ENCODE results near the gene LAMA1. TPM values are rescaled to one million over a fixed set of nuclear protein-coding genes. Genes with fewer than 3 reads are reported as not detected.

Gene LAMA1
- polyA plus RNA-seq, 1 donor from 2014 or later, result 10.3 TPM

GRCh38 chr18:6992761-6993160 lies 124.8 kb downstream of the LAMA1 start:
- Histone ChIP-seq H3K4me2 (ENCODE audit: low read length) (no peak overlapping the region), H3K27ac (ENCODE audit: low read length) (no peak overlapping the region), H3K9ac (ENCODE audit: low read length) (no peak overlapping the region), H3K4me3 (ENCODE audit: low read length) (no peak overlapping the region), H2AFZ (ENCODE audit: low read depth, low read length) (no peak overlapping the region), H3K36me3 (ENCODE audit: insufficient read depth, low read length) (no peaks in the 10 kb centered on the region), H3K9me3 (ENCODE audit: low read length) (no peaks in the 10 kb centered on the region), H3K9me2 (ENCODE audit: insufficient read depth, low read length) (no peaks in the 10 kb centered on the region), H3K79me2 (replicated peaks; ENCODE audit: insufficient read depth, low read length) (no peaks in the 10 kb centered on the region), H3K27me3 (ENCODE audit: insufficient read depth, low read depth, low read length) (no peaks in the 10 kb centered on the region), H3F3A (ENCODE audit: insufficient read depth, low read length, poor library complexity, severe bottlenecking) (no peaks in the 10 kb centered on the region), H4K20me1 (ENCODE audit: insufficient read depth) (no peaks in the 10 kb centered on the region)
- TF ChIP-seq, protein P1, sequence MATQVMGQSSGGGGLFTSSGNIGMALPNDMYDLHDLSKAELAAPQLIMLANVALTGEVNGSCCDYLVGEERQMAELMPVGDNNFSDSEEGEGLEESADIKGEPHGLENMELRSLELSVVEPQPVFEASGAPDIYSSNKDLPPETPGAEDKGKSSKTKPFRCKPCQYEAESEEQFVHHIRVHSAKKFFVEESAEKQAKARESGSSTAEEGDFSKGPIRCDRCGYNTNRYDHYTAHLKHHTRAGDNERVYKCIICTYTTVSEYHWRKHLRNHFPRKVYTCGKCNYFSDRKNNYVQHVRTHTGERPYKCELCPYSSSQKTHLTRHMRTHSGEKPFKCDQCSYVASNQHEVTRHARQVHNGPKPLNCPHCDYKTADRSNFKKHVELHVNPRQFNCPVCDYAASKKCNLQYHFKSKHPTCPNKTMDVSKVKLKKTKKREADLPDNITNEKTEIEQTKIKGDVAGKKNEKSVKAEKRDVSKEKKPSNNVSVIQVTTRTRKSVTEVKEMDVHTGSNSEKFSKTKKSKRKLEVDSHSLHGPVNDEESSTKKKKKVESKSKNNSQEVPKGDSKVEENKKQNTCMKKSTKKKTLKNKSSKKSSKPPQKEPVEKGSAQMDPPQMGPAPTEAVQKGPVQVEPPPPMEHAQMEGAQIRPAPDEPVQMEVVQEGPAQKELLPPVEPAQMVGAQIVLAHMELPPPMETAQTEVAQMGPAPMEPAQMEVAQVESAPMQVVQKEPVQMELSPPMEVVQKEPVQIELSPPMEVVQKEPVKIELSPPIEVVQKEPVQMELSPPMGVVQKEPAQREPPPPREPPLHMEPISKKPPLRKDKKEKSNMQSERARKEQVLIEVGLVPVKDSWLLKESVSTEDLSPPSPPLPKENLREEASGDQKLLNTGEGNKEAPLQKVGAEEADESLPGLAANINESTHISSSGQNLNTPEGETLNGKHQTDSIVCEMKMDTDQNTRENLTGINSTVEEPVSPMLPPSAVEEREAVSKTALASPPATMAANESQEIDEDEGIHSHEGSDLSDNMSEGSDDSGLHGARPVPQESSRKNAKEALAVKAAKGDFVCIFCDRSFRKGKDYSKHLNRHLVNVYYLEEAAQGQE (IDR thresholded peaks at IDR 0.05; ENCODE audit: borderline replicate concordance), result no peak
- TF ChIP-seq RAD21 (conservative IDR thresholded peaks at IDR 0.05), result no peak
- TF ChIP-seq SMC3 (conservative IDR thresholded peaks at IDR 0.05; ENCODE audit: poor library complexity), result no peak
- no peak for TF ChIP-seq EP300 (conservative IDR thresholded peaks at IDR 0.05; ENCODE audit: poor library complexity, severe bottlenecking)
- no peak for TF ChIP-seq MXI1 (conservative IDR thresholded peaks at IDR 0.05; ENCODE audit: poor library complexity, severe bottlenecking)
- TF ChIP-seq, protein P2, sequence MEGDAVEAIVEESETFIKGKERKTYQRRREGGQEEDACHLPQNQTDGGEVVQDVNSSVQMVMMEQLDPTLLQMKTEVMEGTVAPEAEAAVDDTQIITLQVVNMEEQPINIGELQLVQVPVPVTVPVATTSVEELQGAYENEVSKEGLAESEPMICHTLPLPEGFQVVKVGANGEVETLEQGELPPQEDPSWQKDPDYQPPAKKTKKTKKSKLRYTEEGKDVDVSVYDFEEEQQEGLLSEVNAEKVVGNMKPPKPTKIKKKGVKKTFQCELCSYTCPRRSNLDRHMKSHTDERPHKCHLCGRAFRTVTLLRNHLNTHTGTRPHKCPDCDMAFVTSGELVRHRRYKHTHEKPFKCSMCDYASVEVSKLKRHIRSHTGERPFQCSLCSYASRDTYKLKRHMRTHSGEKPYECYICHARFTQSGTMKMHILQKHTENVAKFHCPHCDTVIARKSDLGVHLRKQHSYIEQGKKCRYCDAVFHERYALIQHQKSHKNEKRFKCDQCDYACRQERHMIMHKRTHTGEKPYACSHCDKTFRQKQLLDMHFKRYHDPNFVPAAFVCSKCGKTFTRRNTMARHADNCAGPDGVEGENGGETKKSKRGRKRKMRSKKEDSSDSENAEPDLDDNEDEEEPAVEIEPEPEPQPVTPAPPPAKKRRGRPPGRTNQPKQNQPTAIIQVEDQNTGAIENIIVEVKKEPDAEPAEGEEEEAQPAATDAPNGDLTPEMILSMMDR (IDR thresholded peaks at IDR 0.05; ENCODE audit: poor library complexity, severe bottlenecking), result no peak
- TF ChIP-seq POLR2AphosphoS5 (IDR thresholded peaks at IDR 0.05), result no peak
- no peak for TF ChIP-seq TAF1 (IDR thresholded peaks at IDR 0.05; ENCODE audit: low read depth)
- TF ChIP-seq EZH2 (IDR thresholded peaks at IDR 0.05; ENCODE audit: borderline replicate concordance, insufficient read depth, low read length, poor library complexity, severe bottlenecking), result no peak

DNA sequence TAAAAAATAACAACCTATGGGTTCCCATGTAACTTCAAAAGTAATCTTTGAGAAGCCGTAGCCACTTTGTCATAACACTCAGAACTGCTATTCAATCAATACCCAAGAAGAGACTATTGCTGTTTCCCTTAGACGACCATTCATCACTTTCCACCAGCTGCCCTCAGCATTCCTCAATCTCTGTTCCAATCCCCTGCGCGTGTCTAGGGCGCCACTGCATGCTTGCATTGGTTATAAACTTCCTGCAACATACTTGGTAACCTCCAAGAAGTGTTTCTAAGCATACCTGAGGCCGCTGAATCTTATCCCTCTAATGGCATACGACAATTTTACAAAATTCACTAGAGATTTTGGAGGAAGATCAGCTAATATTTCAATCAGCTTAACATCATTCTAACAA lies 134.2 kb downstream of the LAMA1 start:
- Histone ChIP-seq H3K4me3 (ENCODE audit: low read length) (no peak overlapping the region), H4K20me1 (ENCODE audit: insufficient read depth) (no peaks in the 10 kb centered on the region), H3K27me3 (ENCODE audit: insufficient read depth, low read depth, low read length) (no peaks in the 10 kb centered on the region), H2AFZ (ENCODE audit: low read depth, low read length) (no peak overlapping the region), H3K36me3 (ENCODE audit: insufficient read depth, low read length) (no peaks in the 10 kb centered on the region), H3K79me2 (replicated peaks; ENCODE audit: insufficient read depth, low read length) (no peaks in the 10 kb centered on the region), H3F3A (ENCODE audit: insufficient read depth, low read length, poor library complexity, severe bottlenecking) (no peaks in the 10 kb centered on the region), H3K9me2 (ENCODE audit: insufficient read depth, low read length) (no peaks in the 10 kb centered on the region), H3K9ac (ENCODE audit: low read length) (no peak overlapping the region), H3K4me2 (ENCODE audit: low read length) (no peak overlapping the region), H3K27ac (ENCODE audit: low read length) (no peak overlapping the region), H3K9me3 (ENCODE audit: low read length) (no peaks in the 10 kb centered on the region)
- TF ChIP-seq EZH2 (IDR thresholded peaks at IDR 0.05; ENCODE audit: borderline replicate concordance, insufficient read depth, low read length, poor library complexity, severe bottlenecking), result no peak
- no peak for TF ChIP-seq POLR2AphosphoS5 (IDR thresholded peaks at IDR 0.05)
- no peak for TF ChIP-seq SMC3 (conservative IDR thresholded peaks at IDR 0.05; ENCODE audit: poor library complexity)
- no peak for TF ChIP-seq RAD21 (conservative IDR thresholded peaks at IDR 0.05)
- no peak for TF ChIP-seq MXI1 (conservative IDR thresholded peaks at IDR 0.05; ENCODE audit: poor library complexity, severe bottlenecking)

Data from neural cell (in vitro differentiated cells).